SK-N-SH treated with all-trans-retinoic acid at 6 μM for 48 hours (cell line): Measurements from ENCODE around the gene PIBF1.
"Not testable (repeated sequence)": the region's sequence is repeated elsewhere in the genome, so short reads cannot be mapped to it uniquely, and the experiment has no call there.

Experiments used
- ATAC-seq: fragments of 200-7000 bp; cut with Tn5 transposase; 3 replicates; pipeline ENCODE4 v1.9.1; 2020; ENCODE audit warnings: mild to moderate bottlenecking, moderate library complexity
- ARNTL ChIP-seq: fragments of 450-650 bp; formaldehyde crosslinking; IDR thresholded peaks from 2 replicates; pipeline ENCODE4 v1.5.0; 2020; ENCODE audit warnings: low read depth, mild to moderate bottlenecking, moderate library complexity, borderline replicate concordance
- BACH2 ChIP-seq: fragments of 250-450 bp; sonication (Bioruptor Pico); IDR thresholded peaks from 2 replicates; pipeline ENCODE4 v1.9.0; 2021; ENCODE audit warnings: mild to moderate bottlenecking, borderline replicate concordance
- CREB5 ChIP-seq: fragments of 250-450 bp; sonication (Bioruptor Pico); IDR thresholded peaks from 2 replicates; pipeline ENCODE4 v1.5.1; 2020; ENCODE audit warnings: low read depth, mild to moderate bottlenecking, moderate library complexity
- CSRNP3 ChIP-seq: fragments of 250-450 bp; sonication (Bioruptor Pico); IDR thresholded peaks from 2 replicates; pipeline ENCODE4 v1.5.1; 2021; ENCODE audit warnings: mild to moderate bottlenecking, moderate library complexity
- ESRRG ChIP-seq: fragments of 250-450 bp; sonication (Bioruptor Pico); IDR thresholded peaks from 2 replicates; pipeline ENCODE4 v1.6.1; 2021; ENCODE audit warnings: mild to moderate bottlenecking
- GLIS3 ChIP-seq: fragments of 250-450 bp; sonication (Bioruptor Pico); IDR thresholded peaks from 2 replicates; pipeline ENCODE4 v1.5.0; 2020; ENCODE audit warnings: mild to moderate bottlenecking, moderate library complexity
- ISL1 ChIP-seq: fragments of 250-450 bp; sonication (Bioruptor Pico); IDR thresholded peaks from 2 replicates; pipeline ENCODE4 v2.1.2; 2022; ENCODE audit warnings: mild to moderate bottlenecking, moderate library complexity
- OSR1 ChIP-seq: fragments of 250-450 bp; sonication (Bioruptor Pico); IDR thresholded peaks from 2 replicates; pipeline ENCODE4 v1.8.0; 2022; ENCODE audit warnings: moderate library complexity, mild to moderate bottlenecking, inconsistent platforms
- PATZ1 ChIP-seq: fragments of 250-450 bp; sonication (Bioruptor Pico); IDR thresholded peaks from 2 replicates; pipeline ENCODE4 v1.8.0; 2020; ENCODE audit warnings: mild to moderate bottlenecking, moderate library complexity, borderline replicate concordance
- POU6F1 ChIP-seq: fragments of 250-450 bp; sonication (Bioruptor Pico); IDR thresholded peaks from 2 replicates; pipeline ENCODE4 v1.8.0; 2021; ENCODE audit warnings: low read depth, mild to moderate bottlenecking, moderate library complexity, borderline replicate concordance
- PPARA ChIP-seq: fragments of 250-450 bp; sonication (Bioruptor Pico); IDR thresholded peaks from 2 replicates; pipeline ENCODE4 v1.5.0; 2020; ENCODE audit warnings: mild to moderate bottlenecking, borderline replicate concordance
- RARB ChIP-seq: fragments of 250-450 bp; sonication (Bioruptor Pico); IDR thresholded peaks from 2 replicates; pipeline ENCODE4 v1.8.0; 2021; ENCODE audit warnings: mild to moderate bottlenecking, moderate library complexity
- SNAI2 ChIP-seq: fragments of 250-450 bp; sonication (Bioruptor Pico); IDR thresholded peaks from 2 replicates; pipeline ENCODE4 v1.5.0; 2020; ENCODE audit warnings: mild to moderate bottlenecking, moderate library complexity
- TCF4 ChIP-seq: fragments of 250-450 bp; sonication (Bioruptor Pico); IDR thresholded peaks from 2 replicates; pipeline ENCODE4 v1.8.0; 2021; ENCODE audit warnings: mild to moderate bottlenecking, moderate library complexity, borderline replicate concordance
- TOX ChIP-seq: fragments of 250-450 bp; sonication (Bioruptor Pico); IDR thresholded peaks from 2 replicates; pipeline ENCODE4 v1.8.0; 2021; ENCODE audit warnings: mild to moderate bottlenecking, moderate library complexity, borderline replicate concordance
- TSHZ2 ChIP-seq: fragments of 250-450 bp; sonication (Bioruptor Pico); IDR thresholded peaks from 2 replicates; pipeline ENCODE4 v1.5.0; 2020; ENCODE audit warnings: mild to moderate bottlenecking, moderate library complexity
- ZC3H10 ChIP-seq: fragments of 250-450 bp; sonication (Bioruptor Pico); IDR thresholded peaks from 2 replicates; pipeline ENCODE4 v1.5.1; 2021; ENCODE audit warnings: mild to moderate bottlenecking, moderate library complexity
- ZFP3 ChIP-seq: fragments of 250-450 bp; sonication (Bioruptor Pico); IDR thresholded peaks from 2 replicates; pipeline ENCODE4 v1.5.0; 2020; ENCODE audit warnings: mild to moderate bottlenecking, moderate library complexity
- ZFP30 ChIP-seq: fragments of 450-650 bp; formaldehyde crosslinking; IDR thresholded peaks from 2 replicates; pipeline ENCODE4 v1.5.0; 2022; ENCODE audit warnings: mild to moderate bottlenecking, moderate library complexity
- ZNF565 ChIP-seq: fragments of 450-650 bp; formaldehyde crosslinking; conservative IDR thresholded peaks from 2 replicates; pipeline ENCODE4 v1.5.0; 2020; ENCODE audit warnings: low read depth, mild to moderate bottlenecking, moderate library complexity
- ZNF70 ChIP-seq: fragments of 450-650 bp; formaldehyde crosslinking; IDR thresholded peaks from 2 replicates; pipeline ENCODE4 v1.5.0; 2020; ENCODE audit warnings: mild to moderate bottlenecking, moderate library complexity
- ZNF8 ChIP-seq: fragments of 450-650 bp; formaldehyde crosslinking; IDR thresholded peaks from 2 replicates; pipeline ENCODE4 v1.5.0; 2020; ENCODE audit warnings: mild to moderate bottlenecking, moderate library complexity

Gene PIBF1

GRCh38 chr13:72896869-72897268 is 114.9 kb downstream of the PIBF1 start:
- TF ChIP-seq ZFP30 (CRISPR knock-in tag) (no peak), TOX (no peak), OSR1 (no peak), POU6F1 (no peak), BACH2 (no peak), GLIS3 (no peak), TSHZ2 (no peak), ESRRG (CRISPR knock-in tag) (no peak), ZFP3 (CRISPR knock-in tag) (no peak), SNAI2 (CRISPR knock-in tag) (no peak), ISL1 (CRISPR knock-in tag) (no peak)

GRCh38 chr13:72901546-72901945 is 119.6 kb downstream of the PIBF1 start:
- not testable (repeated sequence) for ATAC-seq

More at GRCh38 chr13:72896869-72897268, 114.9 kb downstream of the PIBF1 start:
- ATAC-seq, result no peak

GRCh38 chr13:72908416-72908815 is 126.5 kb downstream of the PIBF1 start:
- no peak for ATAC-seq
- TF ChIP-seq ZNF70 (CRISPR knock-in tag) (no peak), TOX (no peak), ZFP30 (CRISPR knock-in tag) (no peak), ZNF565 (CRISPR knock-in tag) (no peak), ZFP3 (CRISPR knock-in tag) (no peak), BACH2 (no peak), PATZ1 (no peak), TSHZ2 (no peak), TCF4 (no peak), PPARA (CRISPR knock-in tag) (no peak), ZC3H10 (CRISPR knock-in tag) (no peak), ARNTL (CRISPR knock-in tag) (no peak), CSRNP3 (no peak), OSR1 (no peak), ZNF8 (no peak)
- TF ChIP-seq, all 23 proteins: peak for 0

GRCh38 chr13:72911981-72912380 is 130.0 kb downstream of the PIBF1 start:
- ATAC-seq, result no peak
- TF ChIP-seq ZFP3 (CRISPR knock-in tag), result no peak
- no peak for TF ChIP-seq ZNF8
- TF ChIP-seq RARB (CRISPR knock-in tag), result no peak
- TF ChIP-seq ISL1 (CRISPR knock-in tag), result no peak
- no peak for TF ChIP-seq CREB5 (CRISPR knock-in tag)
- TF ChIP-seq PPARA (CRISPR knock-in tag), result no peak
